Bronchial epithelial cell (primary cell): Measurements from ENCODE around the gene WFDC9. TPM values are rescaled to one million over a fixed set of nuclear protein-coding genes. Genes with fewer than 3 reads are reported as not detected.
A peak's percentile ranks its signal among the peaks of the same experiment; 100 is the strongest.
"Not testable (repeated sequence)": the region's sequence is repeated elsewhere in the genome, so short reads cannot be mapped to it uniquely, and the experiment has no call there.

Experiments used
- DNase-seq: peaks from one replicate; pipeline ENCODE4 v3.0.0-alpha.2; 2010; ENCODE audit warnings: low read depth
- FAIRE-seq: peaks from 2 replicates; lab custom pipeline; 2011; peaks lifted over from hg19 to GRCh38; lab: Jason Lieb, UNC
- H3K27me3 ChIP-seq: 2 replicates; pipeline ENCODE4 v1.5.1; 2011; ENCODE audit warnings: low read length; ENCODE audit not compliant: control insufficient read depth, insufficient read depth
- H3K36me3 ChIP-seq: 2 replicates; pipeline ENCODE4 v1.5.1; 2011; ENCODE audit warnings: low read length; ENCODE audit not compliant: control insufficient read depth, insufficient read depth
- H3K4me3 ChIP-seq: 2 replicates; pipeline ENCODE4 v1.5.1; 2011; ENCODE audit warnings: mild to moderate bottlenecking, low read depth, low read length, control low read depth
- CTCF ChIP-seq: IDR thresholded peaks from 2 replicates; pipeline ENCODE4 v1.5.1; 2011; ENCODE audit warnings: mild to moderate bottlenecking, moderate library complexity, low read length, control low read depth, inconsistent platforms; ENCODE audit not compliant: insufficient read depth, severe bottlenecking
- total RNA-seq: library from RNA; depleted of rRNA; stranded (reverse); fragments of >200 nt; gene quantifications from 2 replicates; pipeline ENCODE4 v1.2.1, GENCODE V29; 2014

Gene WFDC9
- total RNA-seq, 1 donor from 2014 or later: not detected

- Histone ChIP-seq H3K4me3 (no peak overlapping the region), H3K36me3 (no peaks in the 10 kb centered on the region), H3K27me3 (no peaks in the 10 kb centered on the region)
- no peak for FAIRE-seq
- no peak for TF ChIP-seq CTCF
- DNase-seq: no peak
Measured at GRCh38 chr20:45607810-45608209, 23.3 kb downstream of the WFDC9 start.

- TF ChIP-seq CTCF: no peak
- Histone ChIP-seq H3K27me3 (no peaks in the 10 kb centered on the region), H3K4me3 (no peak overlapping the region), H3K36me3 (no peaks in the 10 kb centered on the region)
- no peak for DNase-seq
- no peak for FAIRE-seq
Measured at GRCh38 chr20:45595235-45595634, 35.8 kb downstream of the WFDC9 start.

GRCh38 chr20:45593498-45593897, 37.6 kb downstream of the WFDC9 start:
- no peak for DNase-seq
- H3K4me3 ChIP-seq: no peak overlapping the region
- H3K27me3 ChIP-seq: no peaks in the 10 kb centered on the region
- FAIRE-seq: no peak
- H3K36me3 ChIP-seq: no peaks in the 10 kb centered on the region
- TF ChIP-seq CTCF: no peak

GRCh38 chr20:45592574-45593189, 38.4 kb downstream of the WFDC9 start:
- H3K27me3 ChIP-seq: no peaks in the 10 kb centered on the region
- H3K4me3 ChIP-seq: no peak overlapping the region
- DNase-seq (peak; percentile 62), FAIRE-seq (no peak)
- TF ChIP-seq CTCF: peak; percentile 55
- no peaks in the 10 kb centered on the region for H3K36me3 ChIP-seq

- no peak for DNase-seq
- H3K36me3 ChIP-seq: no peaks in the 10 kb centered on the region
- no peaks in the 10 kb centered on the region for H3K27me3 ChIP-seq
- no peak for FAIRE-seq
- no peak overlapping the region for H3K4me3 ChIP-seq
- TF ChIP-seq CTCF: no peak
Measured at GRCh38 chr20:45589725-45590124, 41.4 kb downstream of the WFDC9 start.

- Histone ChIP-seq H3K36me3 (no peaks in the 10 kb centered on the region), H3K4me3 (no peak overlapping the region), H3K27me3 (no peaks in the 10 kb centered on the region)
- peak; percentile 12 for DNase-seq
- no peak for FAIRE-seq
- no peak for TF ChIP-seq CTCF
Measured at GRCh38 chr20:45588800-45589199, 42.3 kb downstream of the WFDC9 start.

GRCh38 chr20:45585986-45586385, 45.1 kb downstream of the WFDC9 start:
- FAIRE-seq, H3K4me3 ChIP-seq, H3K36me3 ChIP-seq, H3K27me3 ChIP-seq: not testable (repeated sequence)
- peak; percentile 7 for DNase-seq

GRCh38 chr20:45584294-45584693, 46.8 kb downstream of the WFDC9 start:
- H3K27me3 ChIP-seq, H3K36me3 ChIP-seq, H3K4me3 ChIP-seq, DNase-seq, FAIRE-seq: not testable (repeated sequence)
